H1 (cell line): Measurements from ENCODE around the gene CTCF. TPM values are rescaled to one million over a fixed set of nuclear protein-coding genes. Genes with fewer than 3 reads are reported as not detected.

ENCODE experiments used
- CTBP2 ChIP-seq: IDR thresholded peaks from 2 replicates; pipeline ENCODE4 v1.7.0; 2011; ENCODE audit warnings: borderline replicate concordance, mild to moderate bottlenecking, moderate library complexity, mixed read lengths, low read length; ENCODE audit not compliant: insufficient read depth, insufficient read length
- RFX5 ChIP-seq: IDR thresholded peaks from 2 replicates; pipeline ENCODE4 v1.6.1; 2011; ENCODE audit warnings: low read depth, low read length, improper control_type of control experiment, borderline replicate concordance
- polyA plus RNA-seq, 7 experiments: library from polyadenylated mRNA; depleted of rRNA in 3 of 7; stranded (reverse) in 5 of 7; unstranded in 2 of 7; fragments of >200 nt in 5 of 7; fragments of 200-250 nt in 2 of 7; gene quantifications; 1 replicate in 5 of 7; 2 replicates in 1 of 7; 4 replicates in 1 of 7; pipeline versions ENCODE4 v1.2.1 to v1.2.3, GENCODE V29; 2011 to 2013; ENCODE audit warnings: missing spikeins in 2 of 7, mixed read lengths in 2 of 7
- total RNA-seq: library from RNA; stranded (reverse); fragmentation: NEBNext Ultra II Directional; extraction: Animal tissue kit (Norgen Biotek cat#: 25700); gene quantifications from 2 replicates; pipeline ENCODE4 v1.2.1, GENCODE V29; 2021

Gene CTCF
- total and polyA plus RNA-seq, 2 of the 8 experiments (the other 6 are each of a cell fraction or from before 2014, with no cell fraction given) = 32.4 to 66.0 TPM

DNA sequence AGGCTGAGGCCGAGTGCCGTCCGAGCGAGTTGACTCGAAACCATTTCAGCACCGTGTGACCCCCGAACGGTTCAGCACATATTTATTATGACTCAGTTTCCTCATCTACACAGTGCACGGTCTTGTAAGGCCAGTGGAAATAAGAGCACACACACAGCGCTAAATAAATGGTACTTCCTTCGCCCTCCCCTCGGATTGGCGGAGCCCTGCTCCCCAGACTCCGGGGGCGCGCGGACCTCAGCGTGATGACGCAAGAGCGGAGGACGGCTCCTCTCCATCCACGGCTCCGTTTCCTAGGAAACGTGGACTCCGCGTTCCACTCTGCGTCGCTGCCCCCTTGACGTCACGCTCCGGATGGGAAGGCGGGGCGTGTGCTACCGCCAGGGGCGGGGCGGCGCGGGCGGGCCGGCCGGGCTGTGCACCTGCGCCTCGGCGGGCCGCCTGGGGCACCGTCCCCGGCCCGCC is 98.3 kb downstream of the CTCF start, which contains the start of gene PARD6A (continued):
- no peak for TF ChIP-seq RFX5
- no peak for TF ChIP-seq CTBP2
